Kidney (tissue), 14 donors: ENCODE results near the gene DACT2. TPM values are rescaled to one million over a fixed set of nuclear protein-coding genes. Genes with fewer than 3 reads are reported as not detected.
A peak's percentile ranks its signal among the peaks of the same experiment; 100 is the strongest.

ENCODE experiments used
- DNase-seq, 5 donors: peaks; one replicate each; pipeline ENCODE4 v3.0.0-alpha.2; 2013 to 2020
- FAIRE-seq: peaks from 2 replicates; lab custom pipeline; 2012; peaks lifted over from hg19 to GRCh38; lab: Jason Lieb, UNC
- H3K27ac ChIP-seq, 2 donors: one replicate each; pipeline ENCODE4 v1.7.0; 2013; ENCODE audit warnings: low read depth in 2 of 2, low read length in 2 of 2, inconsistent platforms in 1 of 2
- H3K27me3 ChIP-seq: one replicate; pipeline ENCODE4 v1.7.1; 2013; ENCODE audit warnings: low read length, inconsistent platforms; ENCODE audit not compliant: control insufficient read depth, insufficient read depth
- H3K36me3 ChIP-seq, 3 donors: one replicate each; pipeline versions ENCODE4 v1.7.0 to v1.7.1; 2013; ENCODE audit warnings: low read length in 3 of 3, control low read depth in 1 of 3, inconsistent platforms in 1 of 3; ENCODE audit not compliant: insufficient read depth in 3 of 3, control insufficient read depth in 2 of 3
- H3K4me1 ChIP-seq, 3 donors: one replicate each; pipeline versions ENCODE4 v1.7.0 to v1.7.1; 2013; ENCODE audit warnings: low read length in 3 of 3, inconsistent platforms in 1 of 3, low read depth in 1 of 3; ENCODE audit not compliant: control insufficient read depth in 2 of 3, insufficient read depth in 2 of 3
- H3K4me3 ChIP-seq, 3 donors: one replicate each; pipeline versions ENCODE4 v1.7.0 to v1.8.1; 2013; ENCODE audit warnings: low read length in 3 of 3, control low read depth in 1 of 3, inconsistent platforms in 1 of 3
- H3K9ac ChIP-seq, 3 donors: one replicate each; pipeline versions ENCODE4 v1.7.0 to v1.7.1; 2013; ENCODE audit warnings: low read length in 3 of 3, control low read depth in 1 of 3, inconsistent platforms in 1 of 3
- H3K9me3 ChIP-seq, 3 donors: one replicate each; pipeline versions ENCODE4 v1.7.0 to v1.7.1; 2013; ENCODE audit warnings: low read length in 3 of 3, control low read depth in 1 of 3, inconsistent platforms in 1 of 3; ENCODE audit not compliant: control insufficient read depth in 2 of 3, insufficient read depth in 1 of 3
- intact Hi-C: fragments of 100-400 bp; cut with DNase I; formaldehyde crosslinking; loops from one replicate; pipeline ENCODE4 v1.11.1; 2022
- polyA plus RNA-seq: library from polyadenylated mRNA; stranded (reverse); fragments of 350-450 nt; fragmentation: Illumina TruSeq; extraction: RNeasy Lipid Tissue Mini Kit (QIAGEN cat#74804); gene quantifications from one replicate; pipeline ENCODE4 v1.2.3, GENCODE V29; 2014; ENCODE audit warnings: low read depth, low replicate concordance; ENCODE audit not compliant: insufficient read depth
- total RNA-seq: library from RNA; stranded (reverse); fragmentation: NEBNext Ultra II Directional; extraction: Animal tissue kit (Norgen Biotek cat#: 25700); gene quantifications from one replicate; pipeline ENCODE4 v1.2.1, GENCODE V29; 2021
- TF ChIP-seq, protein P1 (sequence below): IDR thresholded peaks from 3 replicates; pipeline ENCODE4 v1.5.1; 2012; ENCODE audit warnings: mild to moderate bottlenecking, moderate library complexity, borderline replicate concordance; ENCODE audit not compliant: insufficient read depth; ENCODE audit errors: extremely low read depth
- donor health status: control.
- donor health status: control.
- donor health status: control.
- donor health status: control.
- donor health status: control.
- donor health status: DM: yes; HTN: yes; CAD: no.
- donor health status: Normal renal cell carcinoma (clear cell type).

Gene DACT2
- total and polyA plus RNA-seq, 2 donors from 2014 or later, result 4.8 to 5.0 TPM

DNA sequence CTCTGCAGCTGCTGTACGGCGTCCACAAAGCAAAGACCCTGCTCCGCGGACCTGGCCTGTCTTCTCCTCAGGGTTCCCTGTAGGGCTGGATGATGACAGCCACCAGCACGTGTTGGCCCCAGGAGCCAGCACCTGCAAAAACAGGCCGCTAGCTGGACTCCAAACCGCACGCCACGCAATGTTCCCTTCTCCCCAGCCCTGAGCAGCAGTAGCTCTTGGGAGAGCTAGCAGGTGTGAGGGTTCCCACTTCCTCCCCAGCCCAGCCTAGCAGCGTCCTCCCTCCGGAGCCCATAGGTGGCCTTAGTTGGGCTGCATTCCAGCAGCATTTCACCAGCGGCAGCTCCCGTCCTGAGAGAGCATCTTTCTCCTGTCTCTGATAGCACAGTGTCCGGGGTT, 42.3 kb downstream of the DACT2 start:
- FAIRE-seq, result no peak
- no peak for DNase-seq
- no peak overlapping the region for H3K4me3 ChIP-seq
- no peaks in the 10 kb centered on the region for H3K36me3 ChIP-seq
- TF ChIP-seq, protein P1, sequence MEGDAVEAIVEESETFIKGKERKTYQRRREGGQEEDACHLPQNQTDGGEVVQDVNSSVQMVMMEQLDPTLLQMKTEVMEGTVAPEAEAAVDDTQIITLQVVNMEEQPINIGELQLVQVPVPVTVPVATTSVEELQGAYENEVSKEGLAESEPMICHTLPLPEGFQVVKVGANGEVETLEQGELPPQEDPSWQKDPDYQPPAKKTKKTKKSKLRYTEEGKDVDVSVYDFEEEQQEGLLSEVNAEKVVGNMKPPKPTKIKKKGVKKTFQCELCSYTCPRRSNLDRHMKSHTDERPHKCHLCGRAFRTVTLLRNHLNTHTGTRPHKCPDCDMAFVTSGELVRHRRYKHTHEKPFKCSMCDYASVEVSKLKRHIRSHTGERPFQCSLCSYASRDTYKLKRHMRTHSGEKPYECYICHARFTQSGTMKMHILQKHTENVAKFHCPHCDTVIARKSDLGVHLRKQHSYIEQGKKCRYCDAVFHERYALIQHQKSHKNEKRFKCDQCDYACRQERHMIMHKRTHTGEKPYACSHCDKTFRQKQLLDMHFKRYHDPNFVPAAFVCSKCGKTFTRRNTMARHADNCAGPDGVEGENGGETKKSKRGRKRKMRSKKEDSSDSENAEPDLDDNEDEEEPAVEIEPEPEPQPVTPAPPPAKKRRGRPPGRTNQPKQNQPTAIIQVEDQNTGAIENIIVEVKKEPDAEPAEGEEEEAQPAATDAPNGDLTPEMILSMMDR, result no peak
- no peaks in the 10 kb centered on the region for H3K27me3 ChIP-seq
- peaks cover 2 to 27% (median 22%) of the 10 kb centered on the region in 3 donors for H3K4me1 ChIP-seq
- no peak overlapping the region for H3K9ac ChIP-seq
- intact Hi-C loops, result no loop called here
- H3K9me3 ChIP-seq, result no peaks in the 10 kb centered on the region
- H3K27ac ChIP-seq, result no peak overlapping the region

DNA sequence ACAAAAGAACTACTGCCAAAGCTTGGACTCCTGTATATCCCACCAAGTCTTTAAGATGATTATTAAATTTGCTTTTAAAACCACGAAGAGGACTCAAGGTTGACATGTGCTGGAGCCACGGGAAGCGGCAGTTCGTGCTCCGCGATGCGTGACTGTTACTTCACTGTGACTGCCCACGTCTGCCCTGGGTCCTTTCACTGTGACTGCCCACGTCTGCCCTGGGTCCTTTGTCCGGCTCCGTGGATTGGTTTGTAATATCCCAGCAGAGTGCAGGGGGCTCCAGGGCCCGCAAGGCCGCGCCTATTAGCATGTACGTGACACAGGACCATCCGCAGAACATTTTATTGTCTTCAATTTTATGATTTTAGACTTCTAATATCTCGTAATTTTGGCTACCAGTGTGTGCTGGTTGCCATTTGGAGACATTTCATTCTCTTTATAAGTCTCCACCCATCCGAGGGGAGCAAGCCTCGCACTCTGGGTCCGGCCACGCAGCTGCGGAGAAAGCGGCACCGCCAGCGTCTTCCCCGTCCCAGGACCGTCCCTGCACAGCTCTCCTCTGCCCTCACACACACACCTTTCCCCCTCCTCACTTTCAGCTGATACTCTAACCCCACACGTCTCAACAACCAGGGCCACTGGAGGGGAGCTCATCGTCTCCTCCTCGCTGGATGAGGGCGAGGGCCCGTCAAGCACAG, 42.9 kb downstream of the DACT2 start:
- Histone ChIP-seq H3K27ac (no peak overlapping the region), H3K9me3 (no peaks in the 10 kb centered on the region), H3K4me1 (peaks cover 2 to 27% (median 22%) of the 10 kb centered on the region in 3 donors), H3K27me3 (no peaks in the 10 kb centered on the region), H3K9ac (no peak overlapping the region), H3K4me3 (no peak overlapping the region), H3K36me3 (no peaks in the 10 kb centered on the region)
- DNase-seq (no peak), FAIRE-seq (no peak)
- TF ChIP-seq, protein P1, result no peak
- intact Hi-C loops, result no loop called here

DNA sequence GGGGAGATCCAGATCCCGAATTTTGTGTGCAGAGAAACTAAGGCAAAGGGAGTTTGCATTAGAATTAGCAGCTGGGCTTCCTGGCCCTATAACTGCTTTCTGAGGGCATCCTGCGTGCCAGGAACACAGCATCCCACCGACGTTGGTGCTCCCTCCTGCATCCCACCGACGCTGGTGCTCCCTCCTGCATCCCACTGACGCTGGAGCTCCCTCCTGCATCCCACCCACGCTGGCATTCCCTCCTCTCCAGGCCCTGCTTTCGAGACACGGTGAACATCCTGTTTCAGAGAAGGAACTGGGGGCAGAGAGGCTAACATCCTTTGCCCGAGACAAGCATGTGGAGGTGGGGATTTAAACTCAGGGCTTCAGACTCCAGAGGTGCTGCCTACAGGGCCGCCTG, 44.4 kb downstream of the DACT2 start:
- Histone ChIP-seq H3K4me3 (peak overlapping the region in 1 of 3 donors; percentile 41), H3K9ac (no peak overlapping the region), H3K27me3 (no peaks in the 10 kb centered on the region), H3K9me3 (no peaks in the 10 kb centered on the region), H3K4me1 (peaks cover 2 to 22% (median 22%) of the 10 kb centered on the region in 3 donors), H3K27ac (no peak overlapping the region), H3K36me3 (no peaks in the 10 kb centered on the region)
- intact Hi-C loops, result no loop called here
- DNase-seq (no peak), FAIRE-seq (no peak)
- TF ChIP-seq, protein P1, result no peak
